ENCODE results near the gene SLC1A2. TPM values are rescaled to one million over a fixed set of nuclear protein-coding genes. Genes with fewer than 3 reads are reported as not detected.

Gene SLC1A2
- total RNA-seq, 1 donor from 2014 or later: 54.3 TPM

DNA sequence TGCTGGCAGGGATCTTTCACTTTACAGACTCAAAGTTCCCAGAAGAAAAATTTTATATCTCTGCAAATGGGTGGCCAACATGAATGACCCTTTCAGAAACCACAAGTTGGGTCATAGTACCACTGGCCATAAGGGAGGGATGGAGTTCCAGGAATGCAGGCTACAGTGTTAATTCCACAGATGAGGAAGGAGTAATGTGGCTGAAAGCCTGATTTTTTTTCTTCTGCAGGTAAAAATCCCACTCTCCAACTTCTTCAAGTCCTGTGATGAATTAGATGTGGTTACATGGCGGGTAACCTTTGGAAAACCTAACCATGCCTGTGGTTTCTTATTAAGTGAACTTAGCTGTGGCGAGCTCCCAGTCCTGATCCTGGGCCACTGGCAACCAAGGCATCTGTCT, 103.2 kb downstream of the SLC1A2 start:
- peaks cover 18% of the 10 kb centered on the region for H3K4me1 Mint-ChIP-seq (ENCODE audit: low read depth, unreplicated experiment)
- H3K36me3 Mint-ChIP-seq (ENCODE audit: unreplicated experiment): peaks cover 13% of the 10 kb centered on the region
- H3K27ac Mint-ChIP-seq (ENCODE audit: unreplicated experiment): no peak overlapping the region
- DNase-seq: no peak
- H3K9me3 Mint-ChIP-seq (ENCODE audit: unreplicated experiment): no peaks in the 10 kb centered on the region
- TF ChIP-seq, protein P1, sequence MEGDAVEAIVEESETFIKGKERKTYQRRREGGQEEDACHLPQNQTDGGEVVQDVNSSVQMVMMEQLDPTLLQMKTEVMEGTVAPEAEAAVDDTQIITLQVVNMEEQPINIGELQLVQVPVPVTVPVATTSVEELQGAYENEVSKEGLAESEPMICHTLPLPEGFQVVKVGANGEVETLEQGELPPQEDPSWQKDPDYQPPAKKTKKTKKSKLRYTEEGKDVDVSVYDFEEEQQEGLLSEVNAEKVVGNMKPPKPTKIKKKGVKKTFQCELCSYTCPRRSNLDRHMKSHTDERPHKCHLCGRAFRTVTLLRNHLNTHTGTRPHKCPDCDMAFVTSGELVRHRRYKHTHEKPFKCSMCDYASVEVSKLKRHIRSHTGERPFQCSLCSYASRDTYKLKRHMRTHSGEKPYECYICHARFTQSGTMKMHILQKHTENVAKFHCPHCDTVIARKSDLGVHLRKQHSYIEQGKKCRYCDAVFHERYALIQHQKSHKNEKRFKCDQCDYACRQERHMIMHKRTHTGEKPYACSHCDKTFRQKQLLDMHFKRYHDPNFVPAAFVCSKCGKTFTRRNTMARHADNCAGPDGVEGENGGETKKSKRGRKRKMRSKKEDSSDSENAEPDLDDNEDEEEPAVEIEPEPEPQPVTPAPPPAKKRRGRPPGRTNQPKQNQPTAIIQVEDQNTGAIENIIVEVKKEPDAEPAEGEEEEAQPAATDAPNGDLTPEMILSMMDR (IDR thresholded peaks at IDR 0.05; ENCODE audit: partially characterized antibody, unreplicated experiment): no peak
- no peaks in the 10 kb centered on the region for H3K27me3 Mint-ChIP-seq (ENCODE audit: unreplicated experiment)
- H3K4me3 Mint-ChIP-seq (ENCODE audit: unreplicated experiment): no peak overlapping the region

DNA sequence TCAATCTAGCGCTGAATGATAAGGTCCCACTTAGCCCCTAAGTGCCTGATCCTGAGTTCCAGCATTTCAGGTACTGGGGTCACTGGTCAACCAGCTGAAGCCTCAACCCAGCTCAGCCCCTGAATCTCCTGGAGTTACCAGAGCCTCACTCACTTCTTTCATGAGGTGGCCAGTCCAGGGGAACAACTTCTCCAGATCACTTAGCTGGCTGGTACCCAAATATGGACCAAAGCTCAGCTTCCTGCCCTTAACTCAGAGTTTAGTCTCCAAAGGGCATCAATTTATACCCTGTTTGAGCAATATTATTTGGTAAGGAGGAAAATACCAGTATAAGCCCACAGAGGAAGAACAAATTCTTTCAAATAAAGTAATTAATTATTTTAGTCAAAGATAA, 105.6 kb downstream of the SLC1A2 start:
- DNase-seq: no peak
- no peak overlapping the region for H3K4me3 Mint-ChIP-seq (ENCODE audit: unreplicated experiment)
- H3K36me3 Mint-ChIP-seq (ENCODE audit: unreplicated experiment): peaks cover 17% of the 10 kb centered on the region
- TF ChIP-seq, protein P1 (IDR thresholded peaks at IDR 0.05; ENCODE audit: partially characterized antibody, unreplicated experiment): no peak
- H3K9me3 Mint-ChIP-seq (ENCODE audit: unreplicated experiment): no peaks in the 10 kb centered on the region
- no peaks in the 10 kb centered on the region for H3K27me3 Mint-ChIP-seq (ENCODE audit: unreplicated experiment)
- no peaks in the 10 kb centered on the region for H3K4me1 Mint-ChIP-seq (ENCODE audit: low read depth, unreplicated experiment)
- no peak overlapping the region for H3K27ac Mint-ChIP-seq (ENCODE audit: unreplicated experiment)

DNA sequence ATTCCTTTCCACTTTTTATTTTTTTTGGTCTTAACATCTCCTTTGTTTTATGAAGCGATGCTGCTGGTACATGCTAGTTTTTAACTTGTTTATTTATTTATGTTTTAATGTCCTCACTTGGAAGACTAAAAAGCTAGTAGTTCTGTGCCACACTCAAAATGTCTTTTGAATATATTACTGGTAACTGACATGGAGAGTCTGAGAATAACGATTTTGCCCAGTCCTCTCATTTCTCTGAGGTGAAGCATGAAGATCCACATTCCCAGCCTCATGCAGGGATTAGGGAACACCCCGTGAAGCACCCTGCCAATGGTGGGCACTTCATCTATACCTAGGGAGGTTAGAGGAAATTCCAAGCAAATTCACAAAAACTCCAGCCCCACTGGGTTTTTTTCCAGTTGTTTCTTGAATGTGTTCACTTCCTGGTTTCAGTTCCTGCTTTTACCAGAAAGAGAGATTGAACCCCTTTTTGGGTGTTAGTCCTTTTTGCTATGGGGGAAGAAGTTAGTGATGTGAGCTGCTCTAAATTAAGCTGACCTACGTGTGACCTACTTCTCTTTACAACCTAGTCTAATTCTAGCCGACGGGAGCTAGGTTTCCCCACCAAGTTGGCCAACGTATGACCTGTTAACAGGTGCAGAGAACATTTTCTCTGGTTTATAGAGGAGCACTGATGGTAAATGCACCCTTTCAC, 106.1 kb downstream of the SLC1A2 start:
- no peaks in the 10 kb centered on the region for H3K9me3 Mint-ChIP-seq (ENCODE audit: unreplicated experiment)
- no peak for DNase-seq
- H3K27ac Mint-ChIP-seq (ENCODE audit: unreplicated experiment): no peak overlapping the region
- no peak overlapping the region for H3K4me3 Mint-ChIP-seq (ENCODE audit: unreplicated experiment)
- H3K36me3 Mint-ChIP-seq (ENCODE audit: unreplicated experiment): peaks cover 18% of the 10 kb centered on the region
- no peaks in the 10 kb centered on the region for H3K4me1 Mint-ChIP-seq (ENCODE audit: low read depth, unreplicated experiment)
- no peaks in the 10 kb centered on the region for H3K27me3 Mint-ChIP-seq (ENCODE audit: unreplicated experiment)
- TF ChIP-seq, protein P1 (IDR thresholded peaks at IDR 0.05; ENCODE audit: partially characterized antibody, unreplicated experiment): no peak

DNA sequence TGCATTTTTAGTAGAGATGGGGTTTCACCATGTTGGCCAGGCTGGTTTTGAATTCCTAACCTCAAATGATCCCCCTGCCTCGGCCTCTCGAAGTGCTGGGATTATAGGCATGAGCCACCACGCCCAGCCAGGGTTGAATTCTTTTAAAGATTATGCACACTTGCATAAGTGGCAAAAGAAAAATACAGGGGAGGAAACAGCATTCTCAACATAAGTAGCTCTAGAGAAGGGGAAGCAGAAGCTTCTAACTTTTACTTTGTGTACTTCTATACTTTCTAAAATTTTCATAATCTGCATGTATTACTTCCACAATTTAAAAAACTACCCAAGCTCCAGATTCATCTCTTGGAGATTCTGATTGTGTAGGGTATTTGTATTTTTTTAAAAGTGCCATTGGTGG, 108.0 kb downstream of the SLC1A2 start:
- peaks cover 9% of the 10 kb centered on the region for H3K36me3 Mint-ChIP-seq (ENCODE audit: unreplicated experiment)
- H3K27me3 Mint-ChIP-seq (ENCODE audit: unreplicated experiment): no peaks in the 10 kb centered on the region
- no peak overlapping the region for H3K4me3 Mint-ChIP-seq (ENCODE audit: unreplicated experiment)
- no peak overlapping the region for H3K27ac Mint-ChIP-seq (ENCODE audit: unreplicated experiment)
- DNase-seq: no peak
- peaks cover 2% of the 10 kb centered on the region for H3K9me3 Mint-ChIP-seq (ENCODE audit: unreplicated experiment)
- no peaks in the 10 kb centered on the region for H3K4me1 Mint-ChIP-seq (ENCODE audit: low read depth, unreplicated experiment)
- TF ChIP-seq, protein P1 (IDR thresholded peaks at IDR 0.05; ENCODE audit: partially characterized antibody, unreplicated experiment): no peak

DNA sequence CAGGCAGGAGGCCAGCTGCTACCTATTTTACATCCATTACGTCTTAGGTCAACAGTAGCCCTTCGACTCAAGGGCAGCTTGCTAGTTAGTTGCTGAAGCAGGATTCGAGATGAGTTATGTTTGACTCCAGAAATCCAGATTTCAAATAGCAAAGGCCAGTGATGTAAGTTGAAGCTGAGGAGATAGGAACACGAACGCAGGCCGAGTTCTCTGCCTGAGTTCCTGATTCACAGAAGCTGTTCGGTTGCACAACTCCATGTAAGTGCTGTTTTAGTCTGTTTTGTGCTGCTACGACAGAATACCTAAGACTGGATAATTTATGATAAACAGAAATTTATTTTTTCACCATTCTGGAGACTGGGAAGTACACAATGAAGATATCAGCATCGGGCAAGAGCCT, 111.2 kb downstream of the SLC1A2 start:
- H3K4me3 Mint-ChIP-seq (ENCODE audit: unreplicated experiment): no peak overlapping the region
- peaks cover 6% of the 10 kb centered on the region for H3K9me3 Mint-ChIP-seq (ENCODE audit: unreplicated experiment)
- TF ChIP-seq, protein P1 (IDR thresholded peaks at IDR 0.05; ENCODE audit: partially characterized antibody, unreplicated experiment): no peak
- peaks cover 3% of the 10 kb centered on the region for H3K27me3 Mint-ChIP-seq (ENCODE audit: unreplicated experiment)
- DNase-seq: no peak
- H3K4me1 Mint-ChIP-seq (ENCODE audit: low read depth, unreplicated experiment): peaks cover 7% of the 10 kb centered on the region
- H3K27ac Mint-ChIP-seq (ENCODE audit: unreplicated experiment): no peak overlapping the region
- H3K36me3 Mint-ChIP-seq (ENCODE audit: unreplicated experiment): peaks cover 5% of the 10 kb centered on the region
